Stimulated activated CD4-positive, alpha-beta T cell treated with anti-CD3 and anti-CD28 coated beads, Interleukin-4, amount 100 ng/mL, for 24 hours (primary cell): ENCODE measurements around the gene SPTBN5.

Experiments used
- DNase-seq: peaks from one replicate; pipeline ENCODE4 v3.0.0-alpha.2; 2020

SPTBN5 gene

DNA sequence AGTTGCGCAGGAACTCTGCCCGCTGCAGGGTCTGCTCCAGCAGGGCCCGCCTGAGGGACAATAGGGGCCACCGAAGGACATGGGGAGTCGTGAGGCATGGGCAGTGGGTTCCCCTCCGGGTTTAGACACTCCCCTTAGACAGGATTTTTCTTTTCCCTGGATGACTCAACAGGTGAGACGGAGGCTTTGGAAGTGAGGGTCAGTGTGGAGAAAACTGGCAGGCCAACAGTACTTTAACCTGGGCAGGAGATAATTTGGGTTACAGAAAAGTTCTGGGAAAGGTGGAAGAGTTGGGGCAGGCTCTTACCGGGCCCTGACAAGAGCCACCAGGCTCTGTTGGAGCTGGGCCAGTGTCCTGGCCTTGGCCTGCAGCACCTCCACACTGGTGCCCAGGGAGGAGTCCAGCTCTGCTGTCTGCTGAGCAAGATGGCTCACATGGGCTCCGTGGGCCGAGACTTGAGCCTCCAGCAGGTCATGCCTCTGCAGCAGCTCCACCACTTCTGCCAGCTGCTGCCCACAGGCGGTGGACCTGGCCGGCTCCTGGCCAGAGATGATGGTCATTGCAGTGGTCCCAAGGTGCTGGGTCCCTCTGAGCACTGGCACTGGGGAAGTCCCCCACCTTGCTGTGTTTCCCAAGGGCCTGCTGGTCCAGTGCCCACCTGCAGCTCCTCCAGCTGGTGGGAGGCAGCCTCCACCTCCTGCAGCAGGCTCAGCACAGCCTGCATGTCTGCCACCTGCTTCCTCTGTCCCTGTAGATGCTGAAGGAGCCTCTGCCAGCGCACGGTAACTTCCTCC lies 11.0 kb downstream of the SPTBN5 start:
- no peak for DNase-seq

DNA sequence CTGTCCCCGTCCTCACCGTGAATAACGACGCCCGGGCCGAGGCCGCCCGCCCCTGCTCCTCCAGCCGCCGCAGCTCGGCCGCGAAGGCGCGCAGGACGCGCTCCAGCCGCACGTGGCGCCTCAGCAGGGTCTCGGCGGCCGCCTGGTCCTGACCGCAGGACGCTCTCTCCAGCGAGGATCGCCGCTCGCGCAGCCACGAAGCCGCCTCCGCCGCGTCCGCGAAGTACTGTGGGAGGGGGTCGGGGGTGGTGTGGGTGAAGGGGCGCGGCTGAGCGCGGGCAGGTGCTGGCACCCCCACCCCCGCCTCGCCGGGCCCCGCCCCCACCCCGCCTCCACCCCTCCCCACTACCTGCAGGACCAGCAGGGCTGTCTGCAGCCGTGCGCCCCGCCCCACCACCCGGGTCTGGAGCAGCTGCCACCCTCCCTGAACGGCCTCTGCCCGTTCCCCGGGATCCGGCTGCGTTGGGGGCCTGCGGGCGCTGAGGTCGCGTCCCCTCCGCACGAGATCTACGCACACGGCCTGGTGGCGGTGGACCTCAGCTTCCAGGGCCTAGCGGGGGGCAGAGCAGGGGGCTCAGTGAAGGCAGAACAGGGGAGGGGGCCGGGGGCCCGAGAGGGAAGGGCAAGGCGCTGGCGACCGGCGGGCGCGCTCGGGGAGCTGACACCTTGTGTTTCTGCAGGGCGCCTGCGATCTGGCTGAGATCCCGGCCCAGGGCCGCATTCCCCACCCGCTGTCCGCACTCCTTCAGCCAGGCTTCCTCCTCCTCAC lies 11.7 kb downstream of the SPTBN5 start:
- DNase-seq = no peak

DNA sequence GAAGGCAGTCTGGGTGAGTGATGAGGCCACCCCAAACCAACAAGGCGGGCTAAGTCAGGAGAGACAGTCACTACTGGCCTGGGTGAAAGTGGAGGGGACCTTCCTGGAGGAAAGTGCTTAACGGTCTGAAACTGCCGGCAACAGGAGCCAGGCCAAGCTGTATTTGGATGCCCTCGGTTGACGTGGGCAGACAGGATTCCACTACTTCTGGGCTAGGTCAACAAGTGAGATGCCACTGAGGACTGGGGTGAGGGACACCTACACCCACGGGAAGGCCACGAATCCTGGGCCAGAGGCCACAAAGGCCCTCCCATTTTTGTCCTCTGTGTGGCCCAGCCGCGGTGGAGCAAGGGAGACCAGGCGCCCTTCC lies 12.3 kb downstream of the SPTBN5 start:
- no peak for DNase-seq

DNA sequence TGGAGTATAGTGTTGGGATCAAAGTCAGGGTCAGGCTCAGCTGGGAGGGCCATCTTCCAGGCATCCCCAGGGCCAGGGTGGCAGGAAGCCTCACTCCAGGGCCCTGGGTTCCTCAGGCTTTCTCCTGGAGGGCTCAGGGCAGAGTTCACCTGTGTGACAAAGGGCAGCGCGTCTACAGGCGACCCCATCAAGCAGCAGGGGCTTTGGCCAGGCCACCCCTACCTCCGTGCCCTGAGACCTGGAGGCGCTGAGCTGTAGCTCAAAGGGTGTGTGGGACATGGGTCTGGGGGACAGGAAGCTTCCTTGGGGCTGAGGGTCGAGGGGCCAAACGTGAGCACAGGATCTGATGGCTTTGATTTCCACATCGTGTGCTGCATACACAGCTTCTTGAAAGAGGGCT lies 12.8 kb downstream of the SPTBN5 start:
- DNase-seq = no peak

DNA sequence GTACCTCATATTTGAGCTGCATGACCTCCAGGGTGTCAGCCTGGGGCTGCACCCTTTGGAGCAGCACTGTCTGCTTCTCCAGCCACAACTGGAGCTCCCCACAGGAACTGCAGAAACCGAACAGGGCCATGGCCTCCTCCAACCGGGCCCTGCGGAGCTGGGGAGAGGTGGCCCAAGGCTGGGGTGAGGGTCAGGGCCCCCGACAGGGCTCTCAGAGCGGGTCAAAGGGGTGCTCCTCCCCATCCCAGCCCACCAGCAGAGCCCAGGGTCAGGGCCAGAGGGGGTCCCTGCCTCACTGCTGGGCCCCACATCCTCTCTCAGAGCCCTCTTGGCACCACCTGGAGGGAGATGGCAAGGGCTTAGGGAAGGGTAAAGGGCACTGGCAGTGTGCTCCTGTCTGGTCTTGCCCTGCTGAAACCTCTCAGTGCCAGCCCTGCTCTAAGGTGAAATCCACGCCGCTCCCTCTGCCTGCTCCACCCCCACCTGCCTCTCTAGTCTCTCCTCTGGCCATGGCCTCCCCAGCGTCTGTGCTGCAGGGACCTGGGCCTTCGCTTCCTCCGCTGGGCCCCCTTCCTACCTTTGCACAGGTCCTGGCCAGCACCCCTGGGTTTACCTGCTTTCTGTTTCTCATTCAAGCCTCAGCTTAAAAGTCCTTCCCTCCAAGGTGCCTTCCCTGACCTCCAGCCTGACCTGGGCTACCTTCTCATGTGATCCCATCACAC lies 13.5 kb downstream of the SPTBN5 start:
- no peak for DNase-seq

DNA sequence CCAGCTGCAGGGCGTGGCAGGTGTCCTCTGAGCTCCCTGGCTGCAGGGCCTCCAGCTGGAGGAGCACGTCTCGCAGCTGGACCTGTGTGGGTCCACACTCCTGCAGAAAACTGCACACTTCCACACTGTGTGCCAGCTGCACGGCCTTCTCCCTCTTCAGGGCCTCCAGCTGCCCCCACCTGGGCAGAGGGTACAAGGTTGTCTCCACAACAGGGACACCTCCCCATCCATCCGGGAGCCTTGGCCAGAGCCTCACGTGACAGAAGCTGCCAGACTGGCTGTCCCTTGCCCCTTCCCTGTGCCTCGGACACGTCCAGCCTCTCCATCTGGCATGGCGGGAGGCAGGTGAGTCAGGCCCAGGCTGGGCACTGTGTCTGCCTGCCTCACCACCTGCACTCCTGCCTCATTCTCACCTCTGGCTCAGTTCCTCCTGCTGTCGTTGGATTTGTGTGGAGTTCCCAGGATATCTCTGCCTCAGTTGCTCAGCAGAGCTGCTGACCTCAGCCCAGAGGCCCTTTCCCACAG lies 14.5 kb downstream of the SPTBN5 start:
- no peak for DNase-seq

DNA sequence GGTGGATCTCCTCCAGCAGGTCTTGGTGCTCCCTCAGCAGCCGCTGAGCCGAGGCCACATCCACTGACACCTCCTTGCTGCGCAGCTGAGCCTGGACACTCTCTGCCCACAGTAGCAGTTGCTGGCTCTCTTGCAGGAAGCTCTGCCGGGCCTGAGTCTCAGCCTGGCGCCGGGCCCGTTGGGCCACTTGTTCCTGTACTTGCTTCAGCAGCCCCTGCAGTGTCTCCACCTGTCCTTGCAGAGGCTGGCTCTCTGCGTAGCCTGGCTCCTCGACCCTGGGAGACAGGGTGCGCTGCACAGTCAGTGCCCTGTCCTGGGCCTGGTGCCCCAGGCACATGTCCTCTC lies 15.5 kb downstream of the SPTBN5 start:
- DNase-seq = no peak

DNA sequence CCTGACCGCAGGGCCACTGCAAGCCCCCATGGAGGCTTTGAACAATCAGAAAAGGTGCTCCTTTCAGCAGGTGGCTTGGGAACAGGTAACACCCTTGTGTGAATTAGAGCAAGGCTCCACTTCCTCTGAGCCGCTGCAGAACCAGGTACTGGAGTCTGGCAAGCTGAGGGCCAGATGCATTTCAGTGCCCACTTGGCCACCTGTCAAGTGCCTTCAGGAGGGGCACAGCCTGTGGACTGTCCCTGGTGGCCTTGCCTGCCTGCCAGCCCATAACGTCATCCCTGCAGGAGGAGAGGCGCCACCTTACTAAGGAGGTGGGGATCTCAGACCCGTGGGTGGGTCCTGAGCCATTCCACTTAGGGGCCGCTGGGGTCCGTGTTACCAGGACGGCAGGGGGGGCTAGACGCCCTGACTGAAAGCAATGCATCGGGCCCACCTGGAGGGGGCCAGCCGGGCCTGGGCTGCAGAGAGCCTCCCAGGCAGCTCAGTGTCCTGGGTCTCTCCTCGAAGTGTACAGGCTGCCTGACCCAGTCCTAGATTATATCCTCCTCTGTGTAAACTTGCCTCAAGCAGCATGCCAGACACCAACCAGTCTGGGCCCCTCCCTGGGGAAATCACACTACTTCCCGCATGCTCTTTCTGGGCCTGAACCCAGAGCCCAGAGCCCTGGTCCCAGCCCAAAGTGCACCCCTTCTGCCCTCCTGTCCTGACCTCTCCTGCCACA lies 16.1 kb downstream of the SPTBN5 start:
- no peak for DNase-seq

DNA sequence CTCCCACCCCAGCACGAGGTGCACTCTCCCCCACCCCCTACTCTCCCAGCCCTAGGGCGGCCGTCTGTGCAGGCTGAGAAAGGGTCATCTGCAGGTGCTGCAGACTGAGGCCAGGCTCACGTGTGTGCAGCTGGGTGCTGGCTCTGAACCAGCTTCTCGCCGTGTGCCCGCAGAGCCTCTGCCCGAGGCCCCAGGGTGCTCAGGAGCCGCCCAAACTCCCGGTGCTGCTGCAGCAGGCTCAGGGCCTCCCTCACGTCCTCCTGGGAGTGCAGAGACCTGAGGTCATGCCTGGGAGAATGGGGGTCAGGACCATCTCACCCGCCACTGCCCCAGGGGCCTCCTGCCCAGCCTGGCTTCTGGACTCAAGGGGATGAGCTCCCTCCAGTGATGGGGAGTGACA lies 17.2 kb downstream of the SPTBN5 start:
- no peak for DNase-seq

DNA sequence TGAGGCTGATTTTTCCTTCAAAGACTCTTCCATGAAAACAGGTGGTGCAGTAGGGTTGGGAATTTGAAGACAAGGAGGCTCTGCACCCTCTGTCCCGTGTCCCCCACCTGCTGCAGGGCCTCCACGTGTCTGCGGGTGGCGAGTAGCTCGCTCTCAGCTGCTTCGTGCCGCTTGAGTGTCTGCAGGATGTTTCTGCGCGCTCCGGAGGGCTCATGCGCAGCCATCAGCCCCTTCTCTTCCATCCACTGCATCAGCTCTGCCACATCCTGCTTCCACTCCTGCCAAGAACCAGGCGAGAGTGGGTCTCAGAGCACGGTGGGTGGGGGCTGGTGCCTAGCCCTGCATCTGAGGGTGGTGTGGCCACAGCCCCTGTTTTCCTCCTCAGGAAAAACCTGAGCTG lies 17.8 kb downstream of the SPTBN5 start:
- DNase-seq = no peak

DNA sequence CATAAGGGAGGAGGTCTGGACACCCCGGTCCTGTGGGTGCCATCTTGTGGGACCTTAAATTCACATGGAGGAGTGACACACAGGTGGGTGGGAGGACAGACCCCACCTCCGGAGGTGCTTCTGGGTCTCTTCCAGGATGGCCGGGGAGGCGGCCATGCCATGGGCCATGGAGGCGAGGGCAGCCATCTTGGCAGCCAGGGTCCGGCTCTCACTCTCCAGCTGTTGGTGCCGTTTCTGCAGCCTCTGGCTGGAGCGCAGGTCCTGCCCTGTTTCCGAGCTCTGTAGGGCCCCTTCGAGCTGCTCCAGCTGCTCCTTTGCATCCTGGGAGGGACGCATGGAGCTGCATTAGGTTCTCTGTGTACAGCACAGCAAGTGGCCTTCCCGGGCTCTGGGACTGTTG lies 19.1 kb downstream of the SPTBN5 start:
- no peak for DNase-seq

DNA sequence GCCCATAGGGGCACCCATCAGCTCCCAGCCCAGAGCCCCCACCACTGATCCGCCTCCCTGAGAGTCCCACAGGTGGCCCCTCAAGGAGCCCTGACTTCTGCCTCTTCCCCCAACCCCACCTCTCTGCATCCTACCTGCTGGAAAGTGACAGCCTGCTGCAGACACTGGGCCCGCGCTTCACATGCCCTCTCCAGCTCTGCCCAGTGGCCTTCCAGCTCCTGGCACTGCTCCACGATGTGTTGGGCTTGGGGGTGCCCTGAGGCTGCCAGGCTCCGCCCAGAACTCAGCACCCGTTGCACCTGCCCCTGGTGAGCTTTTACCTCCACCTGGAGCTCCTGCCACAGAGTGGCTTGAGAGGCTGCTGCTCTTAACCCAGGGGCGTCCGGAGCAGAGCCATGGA lies 20.1 kb downstream of the SPTBN5 start:
- no peak for DNase-seq

DNA sequence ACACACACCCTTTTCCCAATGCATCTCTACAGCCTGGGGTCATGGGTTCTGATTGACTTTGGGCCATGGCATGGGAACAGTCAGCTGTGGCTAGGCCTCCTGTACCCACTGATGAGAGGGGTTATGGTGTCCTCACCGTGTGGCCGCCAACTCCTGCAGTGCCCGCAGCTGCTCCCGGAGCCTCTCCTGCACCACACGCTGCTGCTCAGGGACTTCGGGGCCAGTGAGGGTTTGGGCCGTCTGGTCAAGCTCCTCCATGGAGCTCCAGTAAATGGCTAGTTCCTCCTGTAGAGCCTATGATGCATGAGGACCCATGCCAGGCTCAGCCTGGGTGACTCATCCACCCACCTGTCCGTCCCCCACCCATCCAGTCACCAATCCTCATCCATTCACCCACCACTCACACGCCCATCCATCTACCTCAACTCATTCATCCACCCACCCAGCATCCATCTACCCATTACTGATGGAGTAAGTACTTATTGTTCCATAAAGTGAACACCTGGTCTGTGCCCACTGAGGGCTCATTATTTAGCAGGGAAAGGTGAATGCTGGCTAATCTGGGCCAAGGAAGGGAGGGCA lies 21.6 kb downstream of the SPTBN5 start:
- DNase-seq = no peak

DNA sequence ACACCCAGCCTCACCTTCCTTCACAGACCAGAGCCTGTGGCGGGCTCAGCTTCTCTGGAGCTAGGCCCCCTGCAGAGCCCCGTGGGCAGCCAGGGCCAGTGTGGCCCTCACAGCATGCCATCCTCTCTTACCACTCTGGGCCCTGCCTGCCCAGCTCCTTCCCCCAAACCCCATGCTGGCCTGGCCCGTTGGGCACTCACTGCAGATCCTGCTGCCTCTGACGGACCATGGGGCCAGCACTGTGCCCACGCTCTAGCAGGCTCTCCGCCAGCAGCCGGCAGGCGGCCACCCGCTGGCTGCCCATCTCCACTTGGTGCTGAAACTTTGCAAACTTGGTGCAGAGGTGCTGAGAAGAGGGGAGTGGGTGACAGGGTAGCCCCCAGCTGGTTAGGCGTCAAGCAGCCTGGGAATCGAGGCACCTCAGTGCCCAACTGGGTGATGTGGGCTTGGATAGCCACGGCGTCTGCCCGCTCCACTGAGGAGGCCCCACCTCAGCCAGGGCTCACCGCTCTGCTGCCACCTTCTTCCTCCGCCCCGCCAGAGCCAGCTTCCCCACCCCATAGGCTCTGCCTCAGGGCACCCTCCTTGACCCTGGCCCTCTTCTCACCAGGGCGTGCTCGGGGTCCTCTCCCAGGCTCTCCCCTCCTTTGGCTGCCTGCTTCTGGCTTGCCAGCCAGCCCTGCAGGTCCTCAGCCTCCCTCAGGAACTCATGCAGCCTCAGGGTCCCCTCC lies 22.5 kb downstream of the SPTBN5 start:
- no peak for DNase-seq

DNA sequence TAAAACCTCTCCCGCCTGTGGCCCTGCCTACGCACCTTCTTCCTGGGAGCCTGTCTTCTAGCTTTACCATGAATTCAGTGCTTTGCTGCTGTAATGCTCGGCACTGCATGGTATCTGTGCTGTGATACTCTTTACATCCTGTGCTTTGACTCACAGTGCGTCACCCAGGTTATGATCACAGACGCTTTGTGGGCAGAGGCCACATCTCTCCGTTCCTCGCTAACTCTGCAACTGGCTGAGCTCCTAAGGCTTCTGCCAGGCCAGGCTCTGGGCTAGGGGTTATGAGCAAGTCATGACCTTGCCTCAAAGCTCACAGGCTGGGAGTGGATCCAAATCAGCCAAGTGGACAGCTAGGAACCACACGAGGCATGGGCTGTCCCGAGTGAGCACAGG lies 23.2 kb downstream of the SPTBN5 start:
- peak; percentile 58 for DNase-seq

DNA sequence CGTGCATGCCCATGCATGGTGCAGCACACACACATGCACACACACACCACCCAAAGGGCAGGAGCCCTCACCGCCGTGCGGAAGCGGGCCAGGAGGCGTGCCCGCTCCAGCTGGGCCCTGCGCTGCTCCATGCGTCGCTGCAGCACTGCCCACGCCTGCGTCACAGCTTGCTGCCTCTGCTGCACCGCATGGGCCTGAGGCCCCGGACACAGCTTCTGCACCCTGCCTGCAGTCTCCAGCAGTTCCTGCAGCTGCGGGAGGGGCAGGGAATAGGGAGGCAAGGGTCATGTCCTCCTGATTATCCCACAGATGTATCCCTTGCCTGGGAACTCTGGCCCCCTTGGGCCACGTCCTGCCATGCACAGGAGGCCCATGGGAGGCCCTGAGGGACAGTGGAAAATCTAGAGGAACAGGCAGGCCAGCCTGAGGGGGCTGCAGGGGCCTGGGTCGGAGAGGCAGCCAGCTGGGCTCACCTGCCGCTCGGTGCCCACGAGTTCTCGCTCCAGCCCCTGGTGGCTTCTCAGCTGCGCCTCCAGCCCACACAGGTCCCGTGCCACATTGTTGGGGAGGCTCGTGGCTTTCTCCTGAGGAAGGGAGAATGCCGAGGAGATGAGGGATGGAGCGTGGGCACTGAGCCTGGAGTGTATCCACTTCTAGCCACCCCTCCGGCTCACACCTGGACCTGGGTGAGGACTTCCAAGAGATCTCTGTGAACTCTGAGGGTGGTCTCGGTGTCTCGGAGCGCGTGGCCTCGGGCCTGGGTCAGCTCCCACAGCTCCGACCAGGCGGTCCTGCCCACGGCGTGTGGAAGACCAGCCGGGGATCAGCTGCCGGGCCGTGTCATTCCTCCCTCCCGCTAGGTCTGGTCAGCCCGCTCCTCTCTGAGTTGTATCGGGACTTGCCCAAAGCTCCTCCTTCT lies 23.8 kb downstream of the SPTBN5 start:
- no peak for DNase-seq

DNA sequence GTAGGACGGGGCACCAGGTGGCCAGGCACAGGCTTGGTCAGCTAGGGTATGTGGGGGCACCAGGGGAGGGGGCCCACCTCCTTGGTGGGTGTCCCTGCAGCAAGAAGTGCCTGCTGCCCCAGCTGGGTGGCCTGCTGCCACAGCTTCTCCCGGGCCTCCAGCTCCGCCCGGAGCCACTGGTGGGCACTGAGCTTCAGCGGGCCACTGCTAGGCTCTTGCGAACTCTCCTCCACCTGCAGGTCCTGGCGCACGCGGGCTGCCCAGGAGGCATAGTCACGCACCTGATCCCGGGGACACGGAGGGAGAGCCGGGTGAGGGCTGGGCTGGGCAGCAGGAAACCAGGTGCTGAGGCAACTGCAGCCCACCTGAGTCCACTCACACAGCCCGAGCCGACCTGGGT lies 25.5 kb downstream of the SPTBN5 start:
- DNase-seq = no peak

DNA sequence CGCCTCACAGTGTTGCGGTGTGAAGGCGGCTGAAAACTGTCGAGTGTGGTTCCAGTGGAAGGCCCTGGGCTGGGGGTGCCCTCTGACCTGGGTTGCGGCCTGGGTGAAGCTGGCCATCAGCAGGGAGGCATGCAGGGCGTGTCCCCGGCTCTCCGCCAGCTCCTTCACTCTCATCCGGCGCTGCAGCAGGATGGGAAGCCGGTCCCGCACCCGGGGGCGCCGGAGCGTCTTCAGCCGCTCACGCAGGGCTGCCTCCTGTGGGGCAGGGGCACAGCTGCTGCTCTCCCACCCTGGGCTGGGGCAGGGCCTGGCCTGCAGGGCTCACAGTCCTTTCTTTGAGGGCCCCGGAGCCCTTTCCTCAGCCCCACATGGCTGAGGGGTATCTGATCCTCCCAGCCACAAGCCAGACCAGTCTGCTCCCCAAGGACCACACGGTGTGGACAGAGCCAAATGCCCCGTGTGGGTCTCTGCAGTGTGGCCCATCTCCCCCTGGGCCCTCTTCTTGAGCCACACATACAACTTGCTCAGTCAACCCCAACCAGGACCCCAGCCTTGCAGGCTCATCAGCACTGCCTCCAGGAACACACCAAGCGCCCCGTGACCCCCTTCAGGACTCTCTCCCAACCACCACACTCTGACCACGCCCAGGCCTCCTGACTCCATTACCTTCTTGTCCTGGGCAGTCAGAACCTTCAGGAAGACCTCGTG lies 26.8 kb downstream of the SPTBN5 start:
- no peak for DNase-seq

DNA sequence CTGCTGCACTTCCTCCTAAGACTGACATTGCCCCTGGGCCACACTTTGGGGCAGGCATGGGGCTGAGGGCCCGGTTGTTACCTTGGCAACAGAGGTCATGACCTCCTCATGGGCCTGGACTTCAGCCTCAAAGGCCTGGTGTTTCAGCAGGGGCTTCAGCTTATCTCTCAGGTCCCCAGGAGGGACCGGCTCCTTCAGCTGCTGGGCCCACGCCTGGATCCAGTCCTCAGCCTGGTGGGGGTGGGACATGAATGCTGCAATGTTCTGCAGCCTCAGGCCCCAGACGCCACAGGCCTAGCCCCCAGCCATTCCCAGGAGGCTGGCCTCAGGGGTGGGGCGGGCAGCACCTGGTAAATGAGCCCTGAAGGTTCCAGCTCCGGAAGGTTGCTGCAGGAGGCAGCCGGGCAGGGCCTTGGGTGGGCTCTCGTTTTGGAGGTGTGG lies 27.6 kb downstream of the SPTBN5 start:
- DNase-seq = no peak

DNA sequence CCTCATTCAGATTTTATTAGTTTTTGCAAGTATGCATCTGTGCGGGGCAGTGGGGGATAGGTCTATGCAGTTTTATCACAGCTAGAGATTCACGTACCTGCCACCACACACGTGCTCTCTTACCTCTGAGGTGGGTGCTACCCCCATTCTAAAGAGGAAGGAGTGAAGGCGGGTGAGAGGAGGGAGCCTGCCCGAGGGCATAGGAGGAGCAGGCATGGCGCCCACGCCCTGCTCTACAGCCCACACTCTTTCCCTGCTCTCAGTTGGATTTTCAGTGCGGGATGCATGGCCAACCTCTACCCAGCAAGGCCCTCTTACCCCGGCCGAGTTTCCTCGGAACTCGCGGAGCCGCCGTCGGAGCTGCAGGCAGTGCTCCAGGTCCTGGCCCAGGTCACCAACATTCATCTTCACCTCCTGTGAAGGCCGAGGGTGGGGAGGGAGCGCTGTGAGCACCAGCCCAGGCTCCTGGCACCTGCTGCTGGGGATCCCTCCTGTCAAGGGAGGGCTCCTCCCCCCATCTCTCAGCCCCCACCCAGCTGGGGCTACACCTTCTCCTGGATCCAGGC lies 28.3 kb downstream of the SPTBN5 start:
- DNase-seq = no peak
